ENCODE data around the gene TOR4A. TPM values are rescaled to one million over a fixed set of nuclear protein-coding genes. Genes with fewer than 3 reads are reported as not detected.

The TOR4A gene
- total and polyA plus RNA-seq, 3 donors from 2014 or later: 2.1 to 4.5 (median 3.4) TPM

- WGBS, 2 donors: 67 to 72% methylated on average over 16 to 34 of the region's 35 CpGs
- no peaks in the 10 kb centered on the region for H3K9me3 ChIP-seq
- peaks cover 36% of the 10 kb centered on the region for H3K4me1 ChIP-seq
- no peak for DNase-seq
- no peaks in the 10 kb centered on the region for H3K27me3 ChIP-seq
- H3K4me3 ChIP-seq: no peak overlapping the region
- no peaks in the 10 kb centered on the region for H3K36me3 ChIP-seq (ENCODE audit: low read depth, missing control alignments)
- intact Hi-C loops (cut with DNase I; ENCODE audit: low total_unique reads): no loop called here
- no peak for TF ChIP-seq POLR2A (IDR thresholded peaks at IDR 0.05)
- no peak for TF ChIP-seq CTCF (IDR thresholded peaks at IDR 0.05)
- H3K27ac ChIP-seq: no peak overlapping the region
Measured at GRCh38 chr9:137235424-137236237, 41.9 kb upstream of the TOR4A start.

- H3K4me3 ChIP-seq: no peak overlapping the region
- H3K27me3 ChIP-seq: no peaks in the 10 kb centered on the region
- H3K27ac ChIP-seq: no peak overlapping the region
- peak; percentile 91 for DNase-seq
- no peaks in the 10 kb centered on the region for H3K9me3 ChIP-seq
- H3K4me1 ChIP-seq: peaks cover 36% of the 10 kb centered on the region
- TF ChIP-seq CTCF (IDR thresholded peaks at IDR 0.05) (peak; percentile 96 to 97 (median 97)), POLR2A (IDR thresholded peaks at IDR 0.05) (no peak)
- no peaks in the 10 kb centered on the region for H3K36me3 ChIP-seq (ENCODE audit: low read depth, missing control alignments)
- intact Hi-C loops (cut with DNase I; ENCODE audit: low total_unique reads): no loop called here
- WGBS, 2 donors: 30 to 35% methylated on average over 4 to 31 of the region's 31 CpGs
Measured at GRCh38 chr9:137236238-137236935, 41.1 kb upstream of the TOR4A start.

GRCh38 chr9:137236936-137237421 lies 40.5 kb upstream of the TOR4A start:
- intact Hi-C loops (cut with DNase I; ENCODE audit: low total_unique reads): no loop called here
- WGBS, 2 donors: 67% methylated on average over 11 of the region's 11 CpGs; no CpG with 5 or more reads in 1 of the 2 donors
- no peak overlapping the region for H3K4me3 ChIP-seq

More at GRCh38 chr9:137236936-137237421, 40.5 kb upstream of the TOR4A start:
- Histone ChIP-seq H3K27ac (no peak overlapping the region), H3K36me3 (ENCODE audit: low read depth, missing control alignments) (no peaks in the 10 kb centered on the region), H3K9me3 (no peaks in the 10 kb centered on the region), H3K4me1 (peaks cover 36% of the 10 kb centered on the region), H3K27me3 (no peaks in the 10 kb centered on the region)
- DNase-seq: no peak
- TF ChIP-seq POLR2A (IDR thresholded peaks at IDR 0.05) (no peak), CTCF (IDR thresholded peaks at IDR 0.05) (no peak)
